SJCRH30 (cell line): ENCODE results near the gene PRELP. TPM values are rescaled to one million over a fixed set of nuclear protein-coding genes. Genes with fewer than 3 reads are reported as not detected.
"Not testable (repeated sequence)": the region's sequence is repeated elsewhere in the genome, so short reads cannot be mapped to it uniquely, and the experiment has no call there.

ENCODE experiments used
- DNase-seq, 2 experiments: peaks; one replicate each; pipeline ENCODE4 v3.0.0-alpha.2; 2015 to 2020
- H3K27ac ChIP-seq: fragments of 250-450 bp; sonication (Bioruptor Pico); 2 replicates; pipeline ENCODE4 v1.5.1; 2020; ENCODE audit warnings: mild to moderate bottlenecking, moderate library complexity
- H3K27me3 ChIP-seq: fragments of 250-450 bp; sonication (Bioruptor Pico); 2 replicates; pipeline ENCODE4 v1.5.1; 2020; ENCODE audit warnings: mild to moderate bottlenecking, moderate library complexity
- H3K36me3 ChIP-seq: fragments of 250-450 bp; sonication (Bioruptor Pico); 2 replicates; pipeline ENCODE4 v1.5.1; 2020; ENCODE audit warnings: mild to moderate bottlenecking, moderate library complexity
- H3K4me1 ChIP-seq: fragments of 250-450 bp; sonication (Bioruptor Pico); 2 replicates; pipeline ENCODE4 v1.5.1; 2020; ENCODE audit warnings: mild to moderate bottlenecking, moderate library complexity
- H3K4me3 ChIP-seq: fragments of 250-450 bp; sonication (Bioruptor Pico); 2 replicates; pipeline ENCODE4 v1.5.1; 2020; ENCODE audit warnings: mild to moderate bottlenecking, moderate library complexity
- H3K9me3 ChIP-seq: fragments of 250-450 bp; sonication (Bioruptor Pico); replicated peaks from 2 replicates; pipeline ENCODE4 v1.5.1; 2020; ENCODE audit warnings: mild to moderate bottlenecking, moderate library complexity
- total RNA-seq: library from RNA; depleted of rRNA; stranded (reverse); fragments of >200 nt; shearing (Covaris generic); gene quantifications from 2 replicates; pipeline ENCODE4 v1.2.3, GENCODE V29; 2014

PRELP gene
- total RNA-seq, 1 experiment from 2014 or later, result not detected

- no peak overlapping the region for H3K4me3 ChIP-seq
Observed at GRCh38 chr1:203512848-203513584, 37.4 kb downstream of the PRELP start.

GRCh38 chr1:203513585-203514031 lies 38.0 kb downstream of the PRELP start:
- Histone ChIP-seq H3K4me3 (no peak overlapping the region), H3K9me3 (no peaks in the 10 kb centered on the region), H3K4me1 (peaks cover 44% of the 10 kb centered on the region), H3K36me3 (no peaks in the 10 kb centered on the region), H3K27me3 (no peaks in the 10 kb centered on the region), H3K27ac (peak overlapping the region; percentile 51; the same call in 1 of the 2 replicates)
- DNase-seq, result no peak

More at GRCh38 chr1:203512848-203513584, 37.4 kb downstream of the PRELP start:
- Histone ChIP-seq H3K27me3 (no peaks in the 10 kb centered on the region), H3K4me1 (peaks cover 48% of the 10 kb centered on the region), H3K36me3 (no peaks in the 10 kb centered on the region), H3K27ac (peak overlapping the region; percentile 51), H3K9me3 (no peaks in the 10 kb centered on the region)
- peak; percentile 64 to 70 for DNase-seq

- peaks cover 45% of the 10 kb centered on the region for H3K4me1 ChIP-seq
- DNase-seq, result no peak
- H3K27me3 ChIP-seq, result no peaks in the 10 kb centered on the region
- no peaks in the 10 kb centered on the region for H3K9me3 ChIP-seq
- no peaks in the 10 kb centered on the region for H3K36me3 ChIP-seq
- no peak overlapping the region for H3K27ac ChIP-seq
- no peak overlapping the region for H3K4me3 ChIP-seq
Observed at GRCh38 chr1:203516184-203516583, 40.6 kb downstream of the PRELP start.

GRCh38 chr1:203516906-203517305 lies 41.3 kb downstream of the PRELP start:
- no peaks in the 10 kb centered on the region for H3K27me3 ChIP-seq
- DNase-seq, result no peak
- no peaks in the 10 kb centered on the region for H3K9me3 ChIP-seq
- no peaks in the 10 kb centered on the region for H3K36me3 ChIP-seq
- H3K27ac ChIP-seq, result no peak overlapping the region
- peaks cover 44% of the 10 kb centered on the region for H3K4me1 ChIP-seq
- no peak overlapping the region for H3K4me3 ChIP-seq

- peak; percentile 81 to 85 for DNase-seq
- Histone ChIP-seq H3K27me3 (no peaks in the 10 kb centered on the region), H3K9me3 (no peaks in the 10 kb centered on the region), H3K4me1 (peaks cover 37% of the 10 kb centered on the region), H3K4me3 (no peak overlapping the region), H3K27ac (no peak overlapping the region), H3K36me3 (no peaks in the 10 kb centered on the region)
Observed at GRCh38 chr1:203517426-203518110, 42.0 kb downstream of the PRELP start.

- not testable (repeated sequence) for DNase-seq, H3K27ac ChIP-seq, H3K27me3 ChIP-seq, H3K9me3 ChIP-seq, H3K4me3 ChIP-seq, H3K36me3 ChIP-seq
- H3K4me1 ChIP-seq, result peaks cover 31% of the 10 kb centered on the region
Observed at GRCh38 chr1:203518139-203518538, 42.5 kb downstream of the PRELP start.

- Histone ChIP-seq H3K4me3 (no peak overlapping the region), H3K27me3 (no peaks in the 10 kb centered on the region), H3K36me3 (no peaks in the 10 kb centered on the region), H3K27ac (no peak overlapping the region), H3K9me3 (no peaks in the 10 kb centered on the region), H3K4me1 (peaks cover 27% of the 10 kb centered on the region)
- no peak for DNase-seq
Observed at GRCh38 chr1:203518541-203518940, 42.9 kb downstream of the PRELP start.

GRCh38 chr1:203519053-203519840 lies 43.6 kb downstream of the PRELP start:
- Histone ChIP-seq H3K27me3 (no peaks in the 10 kb centered on the region), H3K9me3 (no peaks in the 10 kb centered on the region), H3K4me3 (no peak overlapping the region), H3K4me1 (peaks cover 22% of the 10 kb centered on the region), H3K36me3 (no peaks in the 10 kb centered on the region), H3K27ac (no peak overlapping the region)
- no peak for DNase-seq

GRCh38 chr1:203519896-203520295 lies 44.3 kb downstream of the PRELP start:
- no peak overlapping the region for H3K27ac ChIP-seq

GRCh38 chr1:203520315-203520714 lies 44.7 kb downstream of the PRELP start:
- Histone ChIP-seq H3K36me3 (no peaks in the 10 kb centered on the region), H3K27ac (no peak overlapping the region), H3K27me3 (no peaks in the 10 kb centered on the region), H3K4me1 (peaks cover 26% of the 10 kb centered on the region), H3K9me3 (no peaks in the 10 kb centered on the region), H3K4me3 (no peak overlapping the region)
- peak in 1 of 2 experiments; percentile 30 for DNase-seq

More at GRCh38 chr1:203519896-203520295, 44.3 kb downstream of the PRELP start:
- no peak overlapping the region for H3K4me3 ChIP-seq
- no peaks in the 10 kb centered on the region for H3K27me3 ChIP-seq
- H3K9me3 ChIP-seq, result no peaks in the 10 kb centered on the region
- H3K4me1 ChIP-seq, result peaks cover 22% of the 10 kb centered on the region
- no peak for DNase-seq
- H3K36me3 ChIP-seq, result no peaks in the 10 kb centered on the region

GRCh38 chr1:203521074-203521794 lies 45.6 kb downstream of the PRELP start:
- H3K27ac ChIP-seq, result no peak overlapping the region
- DNase-seq, result peak in 1 of 2 experiments; percentile 28

GRCh38 chr1:203521812-203522211 lies 46.2 kb downstream of the PRELP start:
- no peaks in the 10 kb centered on the region for H3K36me3 ChIP-seq
- no peaks in the 10 kb centered on the region for H3K27me3 ChIP-seq
- H3K9me3 ChIP-seq, result no peaks in the 10 kb centered on the region
- H3K27ac ChIP-seq, result no peak overlapping the region
- H3K4me3 ChIP-seq, result no peak overlapping the region
- peaks cover 25% of the 10 kb centered on the region for H3K4me1 ChIP-seq
- no peak for DNase-seq

More at GRCh38 chr1:203521074-203521794, 45.6 kb downstream of the PRELP start:
- H3K9me3 ChIP-seq, result no peaks in the 10 kb centered on the region
- no peaks in the 10 kb centered on the region for H3K27me3 ChIP-seq
- peaks cover 26% of the 10 kb centered on the region for H3K4me1 ChIP-seq
- no peaks in the 10 kb centered on the region for H3K36me3 ChIP-seq
- H3K4me3 ChIP-seq, result no peak overlapping the region

- Histone ChIP-seq H3K36me3 (no peaks in the 10 kb centered on the region), H3K4me1 (peaks cover 21% of the 10 kb centered on the region), H3K27me3 (no peaks in the 10 kb centered on the region), H3K27ac (no peak overlapping the region), H3K9me3 (no peaks in the 10 kb centered on the region), H3K4me3 (no peak overlapping the region)
- no peak for DNase-seq
Observed at GRCh38 chr1:203522237-203522636, 46.6 kb downstream of the PRELP start.

GRCh38 chr1:203523667-203524066 lies 48.1 kb downstream of the PRELP start:
- Histone ChIP-seq H3K4me1 (peaks cover 14% of the 10 kb centered on the region), H3K27me3 (no peaks in the 10 kb centered on the region), H3K4me3 (no peak overlapping the region), H3K27ac (no peak overlapping the region), H3K36me3 (no peaks in the 10 kb centered on the region), H3K9me3 (no peaks in the 10 kb centered on the region)
- no peak for DNase-seq
